HG03442 (cell line): Measurements from ENCODE around the gene ZFX.

ENCODE experiments used
- ATAC-seq: cut with Tn5 transposase; IDR thresholded peaks from one replicate; pipeline ENCODE4 v1.9.1; 2021; ENCODE audit warnings: mild to moderate bottlenecking, moderate library complexity; ENCODE audit not compliant: unreplicated experiment

Gene ZFX

DNA sequence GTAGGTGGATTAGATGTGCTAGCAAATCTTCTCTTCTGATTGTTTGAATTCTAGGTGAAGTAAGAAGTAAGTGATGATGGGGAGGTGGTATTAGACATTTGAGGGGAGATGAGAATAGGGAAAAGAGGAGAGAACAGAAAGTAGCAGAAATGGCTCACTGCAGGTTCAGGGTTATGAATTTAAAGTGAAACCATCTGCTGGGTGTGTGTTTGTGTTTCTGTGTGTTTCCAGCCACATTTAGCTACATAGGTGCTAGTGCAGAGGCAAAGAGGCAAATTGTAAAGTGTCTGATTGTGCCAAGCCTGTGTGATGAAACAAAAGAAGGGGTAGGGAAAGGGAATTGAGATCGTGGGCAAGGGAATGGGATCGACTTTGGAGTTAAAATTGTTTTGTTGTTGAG is 50.6 kb downstream of the ZFX start:
- ATAC-seq, result no peak

- ATAC-seq, result no peak
Observed at GRCh38 chrX:24201216-24201615, 51.7 kb downstream of the ZFX start.

DNA sequence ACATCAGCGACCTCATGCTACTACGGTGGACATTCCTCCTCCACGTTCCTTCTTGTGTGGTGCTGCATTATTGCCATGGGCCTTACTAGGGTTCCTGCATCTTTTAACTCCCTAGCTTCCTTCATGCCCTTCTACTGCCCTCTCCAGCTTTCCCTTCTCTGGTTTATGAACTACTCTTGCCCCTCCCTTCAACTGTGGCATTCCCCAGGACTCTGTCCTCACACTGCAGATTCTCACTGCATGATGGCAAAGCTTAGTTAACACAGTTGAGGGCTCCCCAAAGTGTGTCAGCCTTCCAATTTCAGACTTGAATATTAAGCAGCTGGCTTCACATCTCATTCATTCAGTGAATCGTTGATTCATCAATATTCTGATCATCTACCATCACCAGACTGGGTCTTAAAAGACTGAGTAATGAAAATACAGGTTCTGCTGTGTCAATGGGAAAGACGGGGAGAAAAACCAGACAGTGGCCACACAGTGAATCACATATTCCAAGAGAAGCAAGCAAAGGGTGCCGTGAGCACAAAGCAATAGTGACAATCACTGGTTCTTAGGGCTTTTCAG is 53.0 kb downstream of the ZFX start:
- ATAC-seq, result no peak

DNA sequence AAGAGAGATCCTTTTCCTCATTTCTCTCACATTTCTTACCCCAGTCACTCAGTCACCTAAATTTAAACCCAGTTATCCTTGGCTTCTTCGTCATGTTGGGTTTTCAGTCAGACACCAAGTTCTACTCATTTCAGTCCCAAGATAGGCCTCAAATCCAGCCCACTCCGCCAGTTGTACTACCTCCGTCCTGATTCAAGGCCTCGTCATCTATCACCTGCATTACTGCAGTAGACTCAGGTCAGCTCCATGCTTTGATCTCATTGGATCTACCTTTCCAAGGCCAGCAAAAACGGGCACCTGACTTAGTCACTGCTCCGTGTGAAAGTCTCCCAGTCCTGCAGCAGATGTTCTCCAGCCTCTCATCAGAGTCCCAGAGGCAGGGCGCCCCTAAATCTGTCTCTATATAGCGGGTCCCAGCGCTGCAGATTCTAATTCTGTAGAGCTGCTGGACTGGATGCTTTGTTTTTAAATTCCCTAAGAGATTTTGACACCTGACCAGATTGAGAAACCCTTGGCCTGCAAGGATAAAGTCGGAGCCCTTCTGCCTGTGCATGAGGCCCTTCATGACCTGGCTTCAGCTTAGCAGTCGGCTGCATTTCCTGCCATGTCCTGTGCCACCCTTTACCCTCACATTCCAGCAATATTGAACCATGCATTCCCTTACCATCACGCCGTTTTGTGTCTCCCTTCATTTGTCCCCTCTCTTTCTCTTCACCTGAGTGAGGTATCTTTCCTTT is 53.7 kb downstream of the ZFX start:
- ATAC-seq, result no peak

- ATAC-seq, result no peak
Observed at GRCh38 chrX:24204331-24204730, 54.8 kb downstream of the ZFX start.

DNA sequence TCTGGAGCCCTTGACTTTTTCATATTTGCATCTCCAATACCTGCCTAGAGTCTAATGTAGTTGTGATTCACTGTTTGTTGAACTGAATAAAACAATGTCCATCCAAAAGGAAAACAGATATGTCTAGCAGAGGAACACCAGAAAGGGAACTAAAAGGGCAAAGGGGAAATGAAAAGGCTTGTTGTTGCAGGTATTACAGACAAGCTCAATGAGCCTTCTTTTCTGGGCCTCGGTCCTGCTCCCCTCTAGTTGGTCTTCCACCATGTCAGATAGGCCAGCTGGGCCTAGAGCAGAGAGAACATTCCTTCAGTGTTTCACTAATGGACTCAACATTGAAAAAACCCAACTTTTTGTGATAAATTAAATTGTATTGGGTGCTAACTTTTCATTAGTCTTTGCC is 55.4 kb downstream of the ZFX start:
- ATAC-seq, result no peak

DNA sequence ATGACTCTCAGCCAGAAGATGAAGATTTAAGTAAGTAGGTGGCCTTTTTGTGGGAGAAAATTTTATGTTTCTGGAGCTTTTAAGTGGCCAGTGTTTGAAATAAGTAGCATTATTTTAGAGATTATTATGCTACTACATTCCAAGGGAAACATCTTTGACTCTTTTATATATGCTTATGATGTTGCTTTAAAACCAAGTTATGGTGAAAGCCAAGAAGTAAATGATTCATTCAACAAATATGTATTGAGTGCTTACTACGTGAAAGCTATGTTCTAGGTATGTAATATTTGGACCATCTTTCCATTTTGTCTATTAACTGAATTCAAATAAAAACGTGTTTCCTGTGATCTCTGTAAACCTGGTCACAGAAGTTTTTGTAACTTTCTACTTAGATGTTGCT is 58.3 kb downstream of the ZFX start:
- ATAC-seq, result no peak

DNA sequence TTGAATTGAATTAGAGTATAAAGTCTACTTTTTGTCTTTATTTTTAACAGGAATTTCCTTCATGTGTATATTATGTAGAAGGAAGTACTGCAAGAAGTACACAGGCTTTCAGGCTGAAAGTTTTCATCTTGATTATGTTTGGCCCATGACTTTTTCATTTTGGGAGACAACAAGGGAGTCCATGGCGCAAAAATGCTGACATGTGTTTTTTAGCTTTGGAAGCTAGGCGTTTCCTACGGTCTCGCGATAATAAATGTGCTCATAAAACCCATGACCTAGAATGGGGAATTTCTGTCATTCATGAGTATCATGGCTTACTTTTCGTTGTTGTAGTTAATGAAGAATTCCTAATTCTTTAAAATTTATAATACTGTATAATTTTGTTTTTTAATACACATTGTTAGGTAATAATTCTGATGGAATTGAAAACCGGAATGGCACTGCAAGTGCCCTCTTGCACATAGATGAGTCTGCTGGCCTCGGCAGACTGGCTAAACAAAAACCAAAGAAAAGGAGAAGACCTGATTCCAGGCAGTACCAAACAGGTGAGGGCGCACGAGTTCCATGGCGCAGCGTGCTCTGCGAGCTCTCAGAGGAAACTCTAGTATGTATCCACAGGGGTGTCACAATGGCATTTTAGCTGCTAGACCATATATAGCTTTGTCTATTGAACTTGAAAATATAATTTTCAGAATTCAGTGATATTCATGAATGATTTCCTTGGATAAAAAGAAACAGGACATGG is 59.1 kb downstream of the ZFX start:
- ATAC-seq, result no peak

GRCh38 chrX:24210190-24210589 is 60.7 kb downstream of the ZFX start:
- ATAC-seq, result no peak

- ATAC-seq, result no peak
Observed at GRCh38 chrX:24214568-24214967, 65.0 kb downstream of the ZFX start.

- ATAC-seq, result no peak
Observed at GRCh38 chrX:24215272-24215671, 65.7 kb downstream of the ZFX start.

GRCh38 chrX:24216037-24216436 is 66.5 kb downstream of the ZFX start:
- ATAC-seq, result no peak

DNA sequence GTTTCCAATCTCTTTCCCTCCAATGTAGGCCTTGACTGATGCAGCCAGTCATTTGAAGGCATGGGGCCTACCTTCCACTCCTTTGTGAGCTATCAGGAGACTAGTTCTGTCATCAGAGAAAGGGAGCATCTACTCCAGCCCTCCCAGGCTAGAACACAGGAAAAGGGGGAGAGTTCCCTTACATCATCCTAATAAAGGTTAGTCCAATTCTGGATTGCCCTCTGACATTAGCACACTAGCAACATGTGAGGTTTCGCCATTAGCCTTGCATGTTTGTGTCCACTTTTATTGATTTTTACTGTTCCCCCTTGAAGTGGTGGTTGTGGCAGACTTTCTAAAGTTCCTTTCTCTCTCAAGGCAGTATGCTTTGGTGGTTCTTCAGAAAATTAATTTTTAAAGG is 67.3 kb downstream of the ZFX start:
- ATAC-seq, result no peak

DNA sequence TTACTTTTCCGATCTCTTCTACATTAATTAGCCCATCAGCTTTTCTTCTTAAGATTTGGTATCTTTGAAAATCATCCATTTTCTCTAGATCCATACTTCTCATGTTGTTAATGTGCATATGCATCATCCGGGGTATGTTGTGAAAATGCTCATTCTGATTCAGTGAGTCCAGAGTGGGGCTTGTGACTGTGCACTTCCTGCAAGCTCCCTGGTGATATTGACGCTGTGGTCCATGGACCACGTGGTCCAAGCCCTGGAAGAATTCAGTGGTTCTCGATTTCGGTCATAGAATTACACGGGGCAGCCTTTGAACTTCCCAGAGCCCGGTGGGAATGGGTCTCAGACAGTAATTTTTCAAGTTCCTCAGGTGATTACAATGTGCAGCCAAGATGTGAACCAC is 69.8 kb downstream of the ZFX start:
- ATAC-seq, result no peak

DNA sequence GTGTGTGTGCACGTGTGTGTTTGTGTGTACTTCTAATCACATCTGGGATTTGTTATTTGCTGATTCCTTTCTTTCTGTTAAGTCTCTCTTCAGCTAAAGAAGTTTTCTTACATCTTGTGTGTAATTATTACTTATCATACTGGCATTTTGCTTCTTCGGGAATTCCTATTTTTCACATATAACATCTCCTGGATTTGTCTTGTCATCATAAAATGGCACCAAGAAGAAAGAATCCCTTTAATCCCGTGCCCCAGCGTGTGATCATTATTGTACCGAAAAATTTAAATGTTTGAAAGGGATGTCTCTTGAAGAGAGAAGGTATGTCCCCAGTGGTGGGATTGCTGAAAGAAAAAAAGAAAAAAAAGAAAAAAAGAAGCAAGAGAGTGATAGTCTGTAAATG is 72.3 kb downstream of the ZFX start:
- ATAC-seq, result no peak

DNA sequence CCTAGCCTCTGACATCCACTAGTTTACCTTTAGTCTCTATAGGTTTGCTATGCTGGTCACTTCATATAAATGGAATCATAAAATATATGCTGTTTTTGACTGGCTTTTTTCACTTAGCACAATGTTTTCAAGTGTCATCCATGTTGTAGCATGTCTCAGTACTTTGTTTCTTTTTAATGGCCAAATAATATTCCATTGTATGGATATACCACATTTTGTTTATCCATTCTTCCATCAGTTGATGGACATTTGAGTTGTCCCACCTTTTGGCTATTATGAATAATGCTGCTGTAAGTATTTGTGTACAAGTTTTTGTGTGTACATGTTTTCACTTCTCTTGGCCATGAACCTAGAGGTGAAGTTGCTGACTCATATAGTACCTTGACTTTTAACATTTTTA is 75.7 kb downstream of the ZFX start:
- ATAC-seq, result no peak

- no peak for ATAC-seq
Observed at GRCh38 chrX:24226176-24226575, 76.6 kb downstream of the ZFX start.

- no peak for ATAC-seq
Observed at GRCh38 chrX:24228596-24228995, 79.1 kb downstream of the ZFX start.

DNA sequence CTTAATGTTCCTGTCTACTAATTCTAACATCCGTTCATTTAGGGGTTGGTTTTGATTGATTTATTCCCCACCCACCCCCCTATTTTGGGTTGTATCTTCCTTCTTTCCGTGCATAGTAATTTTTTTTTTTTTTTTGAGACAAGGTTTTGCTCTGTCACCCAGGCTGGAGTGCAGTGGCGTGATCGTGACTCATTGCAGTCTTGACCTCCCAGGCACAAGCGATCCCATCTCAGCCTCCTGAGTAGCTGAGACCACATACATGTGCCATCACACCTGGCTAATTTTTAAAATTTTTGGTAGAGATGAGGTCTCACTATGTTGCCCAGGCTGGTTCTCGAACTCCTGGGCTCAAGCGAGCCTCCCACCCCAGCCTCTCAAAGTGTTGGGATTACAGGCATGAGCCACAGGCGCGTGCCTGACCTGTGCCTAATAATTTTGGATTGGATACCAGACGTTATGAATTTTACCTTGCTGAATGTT is 79.9 kb downstream of the ZFX start:
- ATAC-seq, result no peak

DNA sequence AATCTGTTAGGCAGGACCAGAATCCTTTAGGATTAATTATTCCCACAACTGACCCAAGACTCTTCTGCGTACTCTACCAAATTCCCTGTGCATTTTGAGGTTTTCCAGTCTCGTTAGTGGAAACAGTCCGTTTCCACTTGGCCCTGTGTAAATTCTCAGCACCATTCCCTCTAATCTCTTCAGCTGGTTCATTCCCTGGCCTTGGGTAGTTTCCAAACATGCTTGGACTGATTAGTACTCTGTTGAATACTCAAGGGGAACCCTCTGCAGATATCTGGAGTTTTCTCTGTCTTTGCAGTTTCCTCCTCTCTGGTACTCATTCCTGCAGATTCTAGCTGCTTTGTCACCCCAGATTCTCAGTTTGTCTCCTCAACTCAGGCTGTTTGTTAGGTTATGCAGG is 80.4 kb downstream of the ZFX start:
- ATAC-seq, result no peak

DNA sequence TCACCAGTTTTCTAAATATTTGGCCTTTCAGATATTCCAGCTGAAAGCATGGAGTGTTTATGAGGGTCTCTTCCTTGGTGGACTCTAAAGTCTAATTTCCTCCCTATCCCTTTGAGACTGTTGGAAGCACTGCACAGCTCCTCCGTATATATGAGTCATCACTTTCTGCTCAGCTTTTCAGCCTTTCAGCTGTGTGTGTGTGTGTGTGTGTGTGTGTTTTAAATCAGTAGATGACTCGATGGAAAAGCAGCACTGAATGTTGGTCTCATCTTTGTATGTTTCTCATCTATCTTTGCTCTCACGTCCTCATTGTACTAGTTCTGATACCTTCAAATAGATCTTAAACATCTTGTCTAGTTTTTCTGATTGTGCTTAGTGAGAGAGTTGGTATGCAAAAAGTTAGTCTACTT is 81.6 kb downstream of the ZFX start:
- ATAC-seq, result no peak

- ATAC-seq, result no peak
Observed at GRCh38 chrX:24231641-24232179, 82.2 kb downstream of the ZFX start.
